Motor neuron (in vitro differentiated cells): ENCODE data around the gene STXBP1. TPM values are rescaled to one million over a fixed set of nuclear protein-coding genes. Genes with fewer than 3 reads are reported as not detected.

Experiments
- ATAC-seq, 8 experiments: fragments of 200-7000 bp; cut with Tn5 transposase; replicated peaks in 6 of 8; 2 replicates each; pipeline ENCODE4 v1.8.0; 2021; ENCODE audit warnings: mild to moderate bottlenecking in 8 of 8, moderate library complexity in 8 of 8
- H3K27ac ChIP-seq, 2 donors: fragments of 250-450 bp; sonication (Bioruptor Pico); 2 replicates each; pipeline ENCODE4 v1.9.0; 2021; ENCODE audit warnings: antibody characterized with exemption in 2 of 2, mild to moderate bottlenecking in 2 of 2, moderate library complexity in 1 of 2
- H3K4me1 ChIP-seq, 2 donors: fragments of 250-450 bp; sonication (Bioruptor Pico); replicated peaks in 1 of 2; 2 replicates each; pipeline ENCODE4 v1.6.1; 2021; ENCODE audit warnings: antibody characterized with exemption in 2 of 2, mild to moderate bottlenecking in 2 of 2, moderate library complexity in 1 of 2
- H3K4me3 ChIP-seq, 5 donors: fragments of 250-450 bp; sonication (Bioruptor Pico); 2 replicates each; pipeline ENCODE4 v1.9.0; 2021; ENCODE audit warnings: antibody characterized with exemption in 5 of 5, mild to moderate bottlenecking in 5 of 5, moderate library complexity in 4 of 5
- whole genome bisulfite sequencing, 10 experiments: fragments of 450-650 bp; shearing (Covaris generic); methylation state at CpG; one replicate each; pipeline ENCODE4 v1.0.0; 2022; 5-methylcytosine and 5-hydroxymethylcytosine counted together
- in situ Hi-C, 9 experiments: fragments of 400-800 bp; cut with MboI; loops; one replicate each; pipeline ENCODE4 v1.15.0; 2021; ENCODE audit warnings: low sequenced_read_pairs in 9 of 9, low pct_unique_long_range_greater_than_20kb in 2 of 9; ENCODE audit not compliant: unreplicated experiment in 9 of 9
- total RNA-seq, 8 experiments: library from RNA; unstranded; fragments of 300-600 nt; gene quantifications; 2 replicates each; pipeline versions ENCODE4 v1.2.3 to v1.2.4, GENCODE V29; 2022

The STXBP1 gene
- total RNA-seq, 8 experiments from 2014 or later = 21.1 to 77.4 (median 41.4) TPM

DNA sequence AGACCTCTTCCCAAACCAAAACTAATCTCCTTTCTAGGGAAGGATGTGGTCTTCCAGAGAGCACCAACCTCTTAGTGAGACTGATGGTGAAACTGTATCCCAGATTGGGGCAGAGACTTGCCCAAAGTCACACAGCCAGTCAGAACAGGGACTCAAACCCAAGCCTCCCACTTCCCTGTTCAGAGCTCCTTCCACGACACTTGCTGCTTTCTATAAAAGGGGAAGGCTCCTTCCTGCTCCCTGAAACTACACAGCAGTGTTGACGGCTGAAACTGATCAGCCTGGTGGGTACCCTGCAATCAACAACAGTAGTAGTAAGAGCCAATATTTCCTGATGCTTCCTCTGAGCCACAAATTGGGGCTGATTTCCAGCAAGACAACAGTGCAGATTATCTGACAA is 121.5 kb downstream of the STXBP1 start:
- 78 to 100% (median 100%) methylated on average over 1 to 2 of the region's 2 CpGs; no CpG with 5 or more reads in 5 of the 10 experiments for WGBS, 10 experiments
- ATAC-seq = no peak
- no peak overlapping the region for H3K27ac ChIP-seq
- H3K4me3 ChIP-seq = no peak overlapping the region
- H3K4me1 ChIP-seq = peaks cover 14% of the 10 kb centered on the region in 2 donors
- in situ Hi-C loops = loop anchor here in 2 of 9 experiments (10.0 to 25.0 kb wide), 2 partner anchors 146 to 191 kb away; no protein-coding TSS in a partner anchor

DNA sequence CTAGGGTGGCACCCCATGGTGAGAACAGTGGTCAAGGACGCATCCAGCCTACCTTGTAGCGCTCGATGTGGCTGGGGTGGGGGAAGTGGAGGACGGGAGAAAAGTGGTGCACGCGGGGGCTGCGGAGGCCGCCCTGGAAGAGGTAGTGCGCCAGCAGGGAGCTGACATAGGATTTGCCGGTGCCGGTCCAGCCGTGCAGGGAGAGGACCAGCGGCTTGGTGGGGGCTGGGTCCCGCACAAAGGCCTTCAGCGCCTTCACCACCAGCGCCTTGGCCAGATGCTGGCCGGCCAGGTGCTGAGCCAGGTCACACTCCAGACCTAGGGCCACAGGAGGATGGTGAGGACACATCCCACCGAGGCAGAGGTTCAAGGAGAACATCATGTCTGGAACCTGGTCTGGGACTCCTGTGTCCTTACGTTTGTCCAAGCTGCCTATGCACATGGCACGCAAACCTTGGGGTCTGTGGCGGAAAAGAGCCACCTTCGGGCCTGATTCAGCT is 122.2 kb downstream of the STXBP1 start:
- WGBS, 10 experiments = 0 to 52% (median 10%) methylated on average over 1 to 4 of the region's 22 CpGs; no CpG with 5 or more reads in 6 of the 10 experiments
- ATAC-seq = no peak
- Histone ChIP-seq H3K27ac (peak overlapping the region in 1 of 2 donors; percentile 89), H3K4me1 (peaks cover 14% of the 10 kb centered on the region in 2 donors), H3K4me3 (peak overlapping the region; percentile 66 to 88 (median 76))
- in situ Hi-C loops = loop anchor here in 2 of 9 experiments (10.0 to 25.0 kb wide), 2 partner anchors 147 to 191 kb away; no protein-coding TSS in a partner anchor

DNA sequence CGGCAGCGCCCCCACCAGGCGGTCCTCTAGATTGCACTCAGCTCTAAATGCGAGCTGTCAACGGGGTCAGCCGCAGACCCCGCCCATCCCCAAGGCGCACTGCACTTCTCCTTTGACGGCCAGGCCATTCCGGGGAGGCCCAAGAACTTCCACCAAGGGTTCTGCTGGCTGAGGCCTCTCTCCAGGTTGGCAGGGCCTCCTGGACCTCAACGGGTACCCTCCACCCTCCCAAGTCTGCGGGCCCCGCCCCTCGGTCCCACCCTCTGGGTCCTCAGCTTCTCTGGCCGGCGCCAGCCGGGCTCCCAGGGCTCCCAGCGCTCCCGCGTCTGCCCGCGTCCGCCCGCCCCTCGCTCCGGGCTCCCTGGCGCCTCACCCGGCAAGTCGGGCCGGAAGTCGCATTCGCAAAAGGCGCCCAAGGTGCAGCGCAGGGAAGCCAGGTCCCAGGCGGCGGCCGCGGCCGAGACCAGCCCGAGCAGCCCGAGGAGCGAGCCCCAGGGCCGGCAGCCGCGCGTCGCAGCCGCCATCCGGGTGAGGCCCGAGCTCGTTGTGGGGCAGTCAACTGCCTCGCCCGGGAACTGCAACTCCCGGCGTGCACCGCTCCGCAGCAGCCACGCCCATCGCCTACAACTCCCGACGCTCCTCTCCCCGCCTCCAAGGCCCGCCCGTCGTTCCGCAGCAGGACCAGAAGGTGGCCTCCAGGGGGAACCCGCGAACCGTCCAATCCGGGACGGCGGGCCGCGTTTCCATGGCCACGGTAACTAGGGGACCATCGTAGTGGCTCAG is 122.9 kb downstream of the STXBP1 start, which contains the start of gene TOR2A:
Gene TOR2A (minus strand): TSS at position 548 of the 783 bp plus-strand sequence. CDS start 24 bp downstream, at position 524.
- peak within 1 kb of the TSS; percentile 88 to 89 for H3K27ac ChIP-seq
- 0% methylated on average over 3 to 14 of the region's 76 CpGs; no CpG with 5 or more reads in 6 of the 10 experiments for WGBS, 10 experiments
- H3K4me1 ChIP-seq = peaks cover 14% of the 10 kb centered on the region in 2 donors
- ATAC-seq = peak; percentile 86 to 94 (median 90)
- H3K4me3 ChIP-seq = peak within 1 kb of the TSS; percentile 66 to 88 (median 76)
- in situ Hi-C loops = loop anchor here in 3 of 9 experiments (5.0 to 25.0 kb wide), 3 partner anchors 47 to 190 kb away; no protein-coding TSS in a partner anchor

GRCh38 chr9:127735530-127736185 is 123.6 kb downstream of the STXBP1 start:
- H3K27ac ChIP-seq = peak overlapping the region; percentile 17 to 68
- peak overlapping the region in 4 of 5 donors; percentile 18 to 78 (median 72) for H3K4me3 ChIP-seq
- 2 to 45% (median 24%) methylated on average over 3 to 9 of the region's 15 CpGs; no CpG with 5 or more reads in 3 of the 10 experiments for WGBS, 10 experiments
- no peak for ATAC-seq
- in situ Hi-C loops = loop anchor here in 3 of 9 experiments (5.0 to 25.0 kb wide), 3 partner anchors 47 to 189 kb away; no protein-coding TSS in a partner anchor
- peaks cover 14 to 15% of the 10 kb centered on the region in 2 donors for H3K4me1 ChIP-seq

DNA sequence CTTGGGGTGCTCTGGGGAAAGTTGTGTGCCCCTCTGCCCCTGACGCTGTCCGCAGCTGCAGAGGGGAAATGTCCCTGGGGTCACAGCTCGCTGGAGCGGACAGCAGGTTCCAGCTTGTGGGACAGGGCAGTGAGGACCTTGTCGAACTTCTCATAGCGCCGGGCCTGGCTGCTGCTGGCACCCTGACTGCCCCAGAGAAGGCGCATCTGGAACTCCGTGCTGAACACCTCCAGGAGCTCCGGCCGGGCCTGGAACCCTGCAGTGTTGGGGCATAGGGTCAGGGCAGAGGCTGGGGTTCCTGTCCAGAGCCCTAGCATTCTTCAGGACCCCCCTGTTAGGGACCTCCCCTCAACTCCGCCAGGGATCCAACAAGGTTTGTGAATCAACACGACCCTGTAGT is 126.6 kb downstream of the STXBP1 start:
- no peak overlapping the region for H3K27ac ChIP-seq
- no peak for ATAC-seq
- peaks cover 29 to 31% of the 10 kb centered on the region in 2 donors for H3K4me1 ChIP-seq
- WGBS, 10 experiments = 70 to 100% (median 85%) methylated on average over 1 to 9 of the region's 13 CpGs; no CpG with 5 or more reads in 4 of the 10 experiments
- H3K4me3 ChIP-seq = no peak overlapping the region
- in situ Hi-C loops = loop anchor here in 3 of 9 experiments (5.0 to 25.0 kb wide), 3 partner anchors 44 to 186 kb away; no protein-coding TSS in a partner anchor

DNA sequence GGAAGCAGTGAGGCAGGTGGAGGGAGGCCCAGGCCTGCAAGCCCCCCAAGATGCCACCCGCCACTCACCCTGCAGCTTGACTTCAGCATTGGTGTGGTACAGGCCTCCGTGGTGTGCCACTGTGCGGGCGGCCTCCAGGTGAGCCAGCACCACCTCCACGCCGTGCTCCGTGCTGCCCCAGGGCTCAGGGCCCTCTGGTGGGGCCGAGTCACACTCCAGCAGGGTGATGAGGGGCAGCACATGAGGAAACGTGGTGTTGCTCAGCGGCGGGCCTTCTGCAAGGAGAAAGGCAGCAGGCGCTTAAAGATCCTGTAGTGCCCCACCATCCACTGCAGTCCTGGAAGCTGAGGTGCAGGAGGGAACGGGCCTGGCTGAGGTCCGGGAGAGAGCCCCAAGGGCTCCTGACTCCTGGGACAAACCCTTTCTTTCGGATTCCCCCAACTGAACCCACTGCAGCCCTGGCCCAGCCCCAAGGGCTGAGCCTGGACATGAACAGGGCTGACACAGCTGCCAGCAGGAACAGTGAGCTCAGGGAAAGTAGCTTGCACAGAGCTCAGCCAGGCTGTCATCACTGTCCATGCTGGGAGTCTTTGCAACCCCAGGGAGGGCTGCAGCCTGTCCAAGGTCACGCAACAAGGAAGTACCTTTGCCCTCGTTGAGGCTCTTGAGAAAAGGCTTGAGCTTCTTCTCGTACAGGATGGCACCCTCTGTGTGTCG is 127.7 kb downstream of the STXBP1 start:
- in situ Hi-C loops = loop anchor here in 3 of 9 experiments (5.0 to 25.0 kb wide), 3 partner anchors 43 to 185 kb away; no protein-coding TSS in a partner anchor
- 40 to 69% (median 62%) methylated on average over 1 to 4 of the region's 19 CpGs; no CpG with 5 or more reads in 7 of the 10 experiments for WGBS, 10 experiments
- Histone ChIP-seq H3K27ac (no peak overlapping the region), H3K4me1 (peaks cover 27 to 28% of the 10 kb centered on the region in 2 donors), H3K4me3 (no peak overlapping the region)
- ATAC-seq = no peak

DNA sequence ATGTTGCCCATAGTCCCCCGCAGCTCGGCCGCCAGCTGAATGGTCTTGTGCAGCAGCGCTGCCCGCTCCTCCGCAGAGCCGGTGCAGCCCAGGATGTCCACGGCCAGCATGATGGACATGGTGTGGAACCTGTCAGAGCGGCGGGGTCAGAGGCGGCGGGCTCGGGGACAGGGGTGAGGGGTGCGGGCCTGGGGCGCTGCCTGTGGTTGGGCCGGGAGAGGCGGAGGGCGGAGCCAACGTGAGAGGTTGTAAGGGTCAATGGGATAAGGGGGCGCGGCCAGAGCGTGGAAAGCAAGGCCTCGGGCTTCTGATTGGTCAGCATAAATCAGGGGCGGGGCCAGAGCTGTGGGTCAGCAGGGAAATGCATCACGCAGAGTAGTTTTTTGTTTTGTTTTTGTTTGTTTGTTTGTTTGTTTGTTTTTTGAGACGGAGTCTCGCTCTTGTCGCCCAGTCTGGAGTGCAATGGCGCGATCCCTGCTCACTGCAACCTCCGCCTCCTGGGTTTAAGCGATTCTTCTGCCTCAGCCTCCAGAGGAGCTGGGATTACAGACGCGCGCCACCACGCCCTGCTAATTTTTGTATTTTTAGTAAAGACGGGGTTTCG is 129.9 kb downstream of the STXBP1 start:
- ATAC-seq = peak in 7 of 8 experiments; percentile 8 to 70 (median 59)
- Histone ChIP-seq H3K27ac (peak overlapping the region; percentile 63 to 74), H3K4me1 (peaks cover 19 to 20% of the 10 kb centered on the region in 2 donors), H3K4me3 (peak overlapping the region; percentile 21 to 35 (median 27))
- 0 to 53% (median 0%) methylated on average over 1 to 15 of the region's 38 CpGs; no CpG with 5 or more reads in 4 of the 10 experiments for WGBS, 10 experiments
- in situ Hi-C loops = loop anchor here in 1 of 9 experiments (25.0 kb wide), 1 partner anchor 155 kb away; no protein-coding TSS in a partner anchor

Other genes with a start within 250 kb of the STXBP1 start
- gene SLC2A8, start 215.1 kb upstream of the STXBP1 start, total RNA-seq = 10 to 100 TPM in 6 of 8 experiments, 1 to 10 TPM in 2; 9.8 to 23.3 (median 11.3) TPM
- 10 to 100 TPM in 5 of 8 experiments, 1 to 10 TPM in 3; 8.5 to 13.3 (median 11.1) TPM for gene ZNF79, start 187.9 kb upstream of the STXBP1 start, total RNA-seq
- 1,000 to 10,000 TPM; 1,900 to 4,019 (median 2,592) TPM for gene RPL12, start 160.9 kb upstream of the STXBP1 start, total RNA-seq
- gene LRSAM1, start 160.8 kb upstream of the STXBP1 start, total RNA-seq = 10 to 100 TPM; 11.5 to 24.1 (median 15.7) TPM
- gene CFAP157, start 94.7 kb downstream of the STXBP1 start, total RNA-seq = 1 to 10 TPM in 6 of 8 experiments, under 1 TPM in 2; 0.87 to 9.0 (median 1.9) TPM
- 10 to 100 TPM in 4 of 8 experiments, 1 to 10 TPM in 4; 6.1 to 48.9 (median 11.5) TPM for gene PTRH1, start 103.4 kb downstream of the STXBP1 start, total RNA-seq
- under 1 TPM; 0.05 to 0.57 (median 0.28) TPM for gene TTC16, start 103.8 kb downstream of the STXBP1 start, total RNA-seq
- gene TOR2A, start 123.0 kb downstream of the STXBP1 start, total RNA-seq = 10 to 100 TPM in 6 of 8 experiments, 1 to 10 TPM in 2; 5.5 to 18.1 (median 11.8) TPM
- gene SH2D3C, start 166.4 kb downstream of the STXBP1 start, total RNA-seq = 10 to 100 TPM in 2 of 8 experiments, 1 to 10 TPM in 4, under 1 TPM in 2; 0.14 to 12.5 (median 6.5) TPM
- 10 to 100 TPM; 20.1 to 48.7 (median 29.8) TPM for gene CDK9, start 173.8 kb downstream of the STXBP1 start, total RNA-seq
- 10 to 100 TPM; 13.6 to 55.7 (median 28.6) TPM for gene FPGS, start 190.6 kb downstream of the STXBP1 start, total RNA-seq
- gene ENG, start 242.4 kb downstream of the STXBP1 start, total RNA-seq = 10 to 100 TPM in 3 of 8 experiments, 1 to 10 TPM in 2, under 1 TPM in 3; 0.21 to 28.1 (median 2.4) TPM